ENCODE results near the gene MED17. TPM values are rescaled to one million over a fixed set of nuclear protein-coding genes. Genes with fewer than 3 reads are reported as not detected.

The MED17 gene
- total RNA-seq, 1 donor from 2014 or later = 30.8 TPM

- intact Hi-C loops (cut with DNase I) = no loop called here
- ATAC-seq (no peak), DNase-seq (no peak)
- H3K36me3 ChIP-seq = peaks cover 1% of the 10 kb centered on the region
- TF ChIP-seq, protein P1, sequence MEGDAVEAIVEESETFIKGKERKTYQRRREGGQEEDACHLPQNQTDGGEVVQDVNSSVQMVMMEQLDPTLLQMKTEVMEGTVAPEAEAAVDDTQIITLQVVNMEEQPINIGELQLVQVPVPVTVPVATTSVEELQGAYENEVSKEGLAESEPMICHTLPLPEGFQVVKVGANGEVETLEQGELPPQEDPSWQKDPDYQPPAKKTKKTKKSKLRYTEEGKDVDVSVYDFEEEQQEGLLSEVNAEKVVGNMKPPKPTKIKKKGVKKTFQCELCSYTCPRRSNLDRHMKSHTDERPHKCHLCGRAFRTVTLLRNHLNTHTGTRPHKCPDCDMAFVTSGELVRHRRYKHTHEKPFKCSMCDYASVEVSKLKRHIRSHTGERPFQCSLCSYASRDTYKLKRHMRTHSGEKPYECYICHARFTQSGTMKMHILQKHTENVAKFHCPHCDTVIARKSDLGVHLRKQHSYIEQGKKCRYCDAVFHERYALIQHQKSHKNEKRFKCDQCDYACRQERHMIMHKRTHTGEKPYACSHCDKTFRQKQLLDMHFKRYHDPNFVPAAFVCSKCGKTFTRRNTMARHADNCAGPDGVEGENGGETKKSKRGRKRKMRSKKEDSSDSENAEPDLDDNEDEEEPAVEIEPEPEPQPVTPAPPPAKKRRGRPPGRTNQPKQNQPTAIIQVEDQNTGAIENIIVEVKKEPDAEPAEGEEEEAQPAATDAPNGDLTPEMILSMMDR (IDR thresholded peaks at IDR 0.05) = no peak
- no peak overlapping the region for H3K27ac ChIP-seq
- no peaks in the 10 kb centered on the region for H3K4me1 ChIP-seq
- H3K27me3 ChIP-seq (ENCODE audit: low read depth) = no peaks in the 10 kb centered on the region
- H3K4me3 ChIP-seq = no peak overlapping the region
- H3K9me3 ChIP-seq = no peaks in the 10 kb centered on the region
Measured at GRCh38 chr11:93820847-93821246, 36.8 kb downstream of the MED17 start.

DNA sequence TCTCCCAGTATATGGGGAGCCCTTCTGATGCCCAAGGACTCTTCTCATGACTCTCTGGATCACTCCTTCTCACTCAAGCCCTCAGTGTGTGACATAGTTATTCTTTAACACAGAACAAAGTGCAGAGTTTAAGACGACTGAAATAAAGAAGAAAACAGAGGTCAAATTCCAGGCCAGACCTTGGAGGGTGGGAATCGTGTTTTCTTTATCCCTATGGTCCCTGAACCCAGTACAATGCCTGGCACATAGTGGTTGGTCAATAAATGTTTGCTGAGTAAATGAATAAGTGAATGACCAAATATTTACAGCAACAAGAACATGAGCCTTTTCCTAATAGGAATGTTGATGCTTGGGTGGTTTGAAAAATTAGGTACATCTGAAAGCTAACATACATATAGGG lies 37.5 kb downstream of the MED17 start:
- TF ChIP-seq, protein P1 (IDR thresholded peaks at IDR 0.05) = no peak
- no peaks in the 10 kb centered on the region for H3K9me3 ChIP-seq

GRCh38 chr11:93822359-93822758 lies 38.3 kb downstream of the MED17 start:
- Histone ChIP-seq H3K4me1 (no peaks in the 10 kb centered on the region), H3K27me3 (ENCODE audit: low read depth) (no peaks in the 10 kb centered on the region), H3K36me3 (no peaks in the 10 kb centered on the region), H3K9me3 (no peaks in the 10 kb centered on the region), H3K4me3 (no peak overlapping the region), H3K27ac (no peak overlapping the region)
- DNase-seq (no peak), ATAC-seq (no peak)
- TF ChIP-seq, protein P1 (IDR thresholded peaks at IDR 0.05) = no peak
- intact Hi-C loops (cut with DNase I) = no loop called here

More for the DNA sequence above, 37.5 kb downstream of the MED17 start:
- intact Hi-C loops (cut with DNase I) = no loop called here
- no peak overlapping the region for H3K27ac ChIP-seq
- no peaks in the 10 kb centered on the region for H3K27me3 ChIP-seq (ENCODE audit: low read depth)
- H3K4me3 ChIP-seq = no peak overlapping the region
- no peaks in the 10 kb centered on the region for H3K36me3 ChIP-seq
- DNase-seq (no peak), ATAC-seq (no peak)
- no peaks in the 10 kb centered on the region for H3K4me1 ChIP-seq

GRCh38 chr11:93823210-93823609 lies 39.1 kb downstream of the MED17 start:
- intact Hi-C loops (cut with DNase I) = no loop called here
- DNase-seq (no peak), ATAC-seq (no peak)
- Histone ChIP-seq H3K27me3 (ENCODE audit: low read depth) (no peaks in the 10 kb centered on the region), H3K27ac (no peak overlapping the region), H3K9me3 (no peaks in the 10 kb centered on the region), H3K36me3 (no peaks in the 10 kb centered on the region), H3K4me1 (no peaks in the 10 kb centered on the region), H3K4me3 (no peak overlapping the region)
- TF ChIP-seq, protein P1 (IDR thresholded peaks at IDR 0.05) = no peak

GRCh38 chr11:93827363-93827762 lies 43.3 kb downstream of the MED17 start:
- no peaks in the 10 kb centered on the region for H3K36me3 ChIP-seq
- no peak overlapping the region for H3K27ac ChIP-seq
- H3K4me1 ChIP-seq = no peaks in the 10 kb centered on the region
- ATAC-seq = no peak
- no peaks in the 10 kb centered on the region for H3K27me3 ChIP-seq (ENCODE audit: low read depth)
- intact Hi-C loops (cut with DNase I) = no loop called here
- H3K9me3 ChIP-seq = no peaks in the 10 kb centered on the region
- TF ChIP-seq, protein P1 (IDR thresholded peaks at IDR 0.05) = no peak
- DNase-seq = no peak
- H3K4me3 ChIP-seq = no peak overlapping the region

DNA sequence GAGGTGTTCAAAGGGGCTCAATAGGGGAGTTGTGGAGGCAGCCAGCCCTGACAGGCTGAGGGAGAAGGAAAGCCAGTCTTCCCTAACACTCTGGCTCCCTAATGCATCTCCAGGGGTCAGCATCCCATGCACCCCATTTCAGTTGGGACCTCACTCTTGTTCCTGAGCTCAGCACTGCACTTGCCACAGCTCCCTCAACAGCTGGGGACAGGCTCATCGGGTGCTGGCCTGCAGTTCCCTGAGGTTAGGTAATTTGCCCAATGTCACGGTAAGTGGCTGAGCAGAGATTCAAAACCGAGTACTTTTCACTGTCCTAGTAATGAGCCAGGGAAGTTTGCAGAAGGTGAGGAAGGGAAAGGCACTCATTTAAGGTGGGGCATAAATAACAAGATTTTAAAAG lies 45.5 kb downstream of the MED17 start:
- no peaks in the 10 kb centered on the region for H3K27me3 ChIP-seq (ENCODE audit: low read depth)
- ATAC-seq (no peak), DNase-seq (no peak)
- no peak overlapping the region for H3K4me3 ChIP-seq
- no peaks in the 10 kb centered on the region for H3K36me3 ChIP-seq
- H3K27ac ChIP-seq = no peak overlapping the region
- H3K9me3 ChIP-seq = no peaks in the 10 kb centered on the region
- no peaks in the 10 kb centered on the region for H3K4me1 ChIP-seq
- intact Hi-C loops (cut with DNase I) = no loop called here
- TF ChIP-seq, protein P1 (IDR thresholded peaks at IDR 0.05) = no peak

Data from lower lobe of right lung (tissue), 2 donors.